H1 (cell line): ENCODE data around the gene SPHK1. TPM values are rescaled to one million over a fixed set of nuclear protein-coding genes. Genes with fewer than 3 reads are reported as not detected.

Experiments used
- CTCF ChIA-PET: fragments of 300-600 bp; sonication (Branson Sonifier 250); formaldehyde crosslinking; loops from one replicate; lab custom pipeline; 2021; ENCODE audit not compliant: partially characterized antibody; lab: Charles Lee
- POLR2A ChIA-PET: fragments of 300-600 bp; sonication (Branson Sonifier 250); formaldehyde crosslinking; loops from one replicate; lab custom pipeline; 2021; ENCODE audit warnings: inconsistent platforms; ENCODE audit not compliant: partially characterized antibody; lab: Charles Lee
- DNase-seq, 2 experiments: peaks; one replicate each; pipeline versions ENCODE4 v3.0.0 to v3.0.0-alpha.2; 2010 to 2022; ENCODE audit warnings: low spot score in 2 of 2, low read depth in 1 of 2, mixed read lengths in 1 of 2
- FAIRE-seq: peaks from 2 replicates; lab custom pipeline; 2011; peaks lifted over from hg19 to GRCh38; lab: Jason Lieb, UNC
- H2AFZ ChIP-seq: 2 replicates; pipeline ENCODE4 v1.8.1; 2012; ENCODE audit warnings: low read length, inconsistent platforms
- H2AK5ac ChIP-seq: 2 replicates; pipeline ENCODE4 v1.6.1; 2013; ENCODE audit warnings: low read depth, low read length
- H2BK120ac ChIP-seq: replicated peaks from 2 replicates; pipeline ENCODE3; 2013; ENCODE audit warnings: low read depth, low read length, inconsistent platforms
- H2BK12ac ChIP-seq: 2 replicates; pipeline ENCODE4 v1.6.1; 2013; ENCODE audit warnings: low read depth, low read length
- H2BK15ac ChIP-seq: 2 replicates; pipeline ENCODE4 v1.6.1; 2013; ENCODE audit warnings: low read length
- H2BK20ac ChIP-seq: 2 replicates; pipeline ENCODE4 v1.6.1; 2013; ENCODE audit warnings: low read length
- H2BK5ac ChIP-seq: 2 replicates; pipeline ENCODE4 v1.6.1; 2013; ENCODE audit warnings: low read depth, low read length
- H3K14ac ChIP-seq: 2 replicates; pipeline ENCODE4 v1.6.1; 2013; ENCODE audit warnings: inconsistent platforms; ENCODE audit not compliant: insufficient read length
- H3K18ac ChIP-seq: 2 replicates; pipeline ENCODE4 v1.6.1; 2013; ENCODE audit warnings: low read length; ENCODE audit errors: extremely low read depth
- H3K23ac ChIP-seq: 2 replicates; pipeline ENCODE4 v1.6.1; 2013; ENCODE audit warnings: inconsistent platforms; ENCODE audit not compliant: insufficient read length
- H3K23me2 ChIP-seq: 2 replicates; pipeline ENCODE4 v1.6.1; 2013; ENCODE audit warnings: low read depth, low read length
- H3K27ac ChIP-seq: 2 replicates; pipeline ENCODE4 v1.6.1; 2011; ENCODE audit warnings: low read depth, low read length, inconsistent platforms
- H3K27me3 ChIP-seq, 4 experiments: replicated peaks in 1 of 4; 1 replicate in 1 of 4; 2 replicates in 3 of 4; pipeline versions ENCODE4 v1.6.1 to v1.8.1; 2011 to 2013; ENCODE audit warnings: low read length in 3 of 4, mild to moderate bottlenecking in 3 of 4, inconsistent platforms in 2 of 4, mixed read lengths in 2 of 4, moderate library complexity in 1 of 4; ENCODE audit not compliant: control insufficient read depth in 3 of 4, insufficient read depth in 3 of 4; ENCODE audit errors: extremely low read depth in 1 of 4
- H3K36me3 ChIP-seq, 4 experiments: 2 replicates each; pipeline versions ENCODE4 v1.6.1 to v1.8.1; 2011 to 2013; ENCODE audit warnings: mild to moderate bottlenecking in 4 of 4, low read length in 3 of 4, moderate library complexity in 2 of 4, control low read depth in 1 of 4, inconsistent platforms in 1 of 4; ENCODE audit not compliant: insufficient read depth in 4 of 4, control insufficient read depth in 2 of 4
- H3K4ac ChIP-seq: replicated peaks from 2 replicates; pipeline ENCODE3; 2013; ENCODE audit warnings: low read length, low read depth, mixed read lengths, inconsistent platforms; ENCODE audit not compliant: insufficient read length
- H3K4me1 ChIP-seq, 4 experiments: replicated peaks in 1 of 4; 1 replicate in 1 of 4; 2 replicates in 3 of 4; pipeline versions ENCODE4 v1.6.1 to v1.8.1; 2011 to 2013; ENCODE audit warnings: low read length in 3 of 4, inconsistent platforms in 2 of 4, mixed read lengths in 1 of 4; ENCODE audit not compliant: insufficient read depth in 4 of 4, control insufficient read depth in 3 of 4
- H3K4me2 ChIP-seq, 2 experiments: 2 replicates each; pipeline versions ENCODE4 v1.6.1 to v1.8.1; 2011 to 2013; ENCODE audit warnings: low read depth in 2 of 2, low read length in 2 of 2, control low read depth in 1 of 2, inconsistent platforms in 1 of 2, mild to moderate bottlenecking in 1 of 2; ENCODE audit not compliant: insufficient read depth in 1 of 2
- H3K4me3 ChIP-seq, 4 experiments: fragments of 200-600, 300-600 bp in 1 of 4; sonication (generic), shearing (Covaris generic), sonication (Bioruptor Twin) in 1 of 4; 2 replicates each; pipeline versions ENCODE4 v1.5.1 to v1.8.1; 2011 to 2016; ENCODE audit warnings: low read length in 4 of 4, low read depth in 3 of 4, control low read depth in 2 of 4, inconsistent platforms in 2 of 4, mild to moderate bottlenecking in 2 of 4, mixed read lengths in 1 of 4, moderate library complexity in 1 of 4; ENCODE audit not compliant: insufficient read depth in 2 of 4; ENCODE audit errors: extremely low read depth in 1 of 4
- H3K56ac ChIP-seq: replicated peaks from 2 replicates; pipeline ENCODE3; 2013; ENCODE audit warnings: low read depth, mild to moderate bottlenecking, mixed read lengths, low read length, inconsistent platforms; ENCODE audit not compliant: insufficient read length
- H3K79me1 ChIP-seq: 2 replicates; pipeline ENCODE4 v1.6.1; 2013; ENCODE audit warnings: low read depth, low read length, control low read depth
- H3K79me2 ChIP-seq, 2 experiments: 2 replicates each; pipeline versions ENCODE4 v1.6.1 to v1.8.1; 2012 to 2013; ENCODE audit warnings: low read length in 2 of 2, mild to moderate bottlenecking in 2 of 2, inconsistent platforms in 1 of 2; ENCODE audit not compliant: insufficient read depth in 2 of 2, control insufficient read depth in 1 of 2
- H3K9ac ChIP-seq, 4 experiments: replicated peaks in 1 of 4; 1 replicate in 1 of 4; 2 replicates in 3 of 4; pipeline versions ENCODE4 v1.6.1 to v1.8.1; 2011 to 2013; ENCODE audit warnings: low read depth in 3 of 4, low read length in 3 of 4, control low read depth in 2 of 4, mild to moderate bottlenecking in 2 of 4, moderate library complexity in 2 of 4, inconsistent platforms in 1 of 4; ENCODE audit errors: extremely low read depth in 1 of 4
- H3K9me3 ChIP-seq, 2 experiments: 2 replicates each; pipeline versions ENCODE4 v1.6.1 to v1.8.1; 2012 to 2013; ENCODE audit warnings: mild to moderate bottlenecking in 2 of 2, moderate library complexity in 2 of 2, control low read depth in 1 of 2, inconsistent platforms in 1 of 2, low read depth in 1 of 2, low read length in 1 of 2, mixed read lengths in 1 of 2; ENCODE audit not compliant: insufficient read depth in 2 of 2
- H4K20me1 ChIP-seq, 2 experiments: replicated peaks in 1 of 2; 2 replicates each; pipeline versions ENCODE3 to v1.8.1; 2011 to 2013; ENCODE audit warnings: inconsistent platforms in 2 of 2, low read length in 2 of 2, mild to moderate bottlenecking in 1 of 2; ENCODE audit not compliant: insufficient read depth in 2 of 2, control insufficient read depth in 1 of 2
- H4K5ac ChIP-seq: 2 replicates; pipeline ENCODE4 v1.6.1; 2013; ENCODE audit warnings: low read length, low read depth, mixed read lengths, inconsistent platforms; ENCODE audit not compliant: insufficient read length
- H4K8ac ChIP-seq: 2 replicates; pipeline ENCODE4 v1.8.0; 2013; ENCODE audit warnings: mild to moderate bottlenecking, moderate library complexity, low read length, inconsistent platforms; ENCODE audit not compliant: insufficient read depth; ENCODE audit errors: extremely low read depth
- H4K91ac ChIP-seq: replicated peaks from 2 replicates; pipeline ENCODE3; 2013; ENCODE audit warnings: low read length, mixed read lengths, inconsistent platforms; ENCODE audit not compliant: insufficient read length
- CTCF ChIP-seq, 3 experiments: IDR thresholded peaks; 1 replicate in 2 of 3; 2 replicates in 1 of 3; pipeline versions ENCODE4 v1.5.1 to v1.6.1; 2011; ENCODE audit warnings: low read length in 3 of 3, mild to moderate bottlenecking in 3 of 3, inconsistent platforms in 2 of 3, low read depth in 1 of 3, moderate library complexity in 1 of 3; ENCODE audit not compliant: insufficient read depth in 1 of 3; ENCODE audit errors: control extremely low read depth in 1 of 3
- EP300 ChIP-seq, 2 experiments: IDR thresholded peaks; 1 replicate in 1 of 2; 2 replicates in 1 of 2; pipeline ENCODE4 v1.6.1; 2011 to 2012; ENCODE audit warnings: low read depth in 2 of 2, low read length in 2 of 2, mild to moderate bottlenecking in 2 of 2, borderline replicate concordance in 1 of 2, inconsistent platforms in 1 of 2, moderate library complexity in 1 of 2
- POLR2AphosphoS5 ChIP-seq: IDR thresholded peaks from 2 replicates; pipeline ENCODE4 v1.6.1; 2011; ENCODE audit warnings: low read depth, low read length
- POU5F1 ChIP-seq: IDR thresholded peaks from 2 replicates; pipeline ENCODE4 v1.6.1; 2011; ENCODE audit warnings: low read depth, mild to moderate bottlenecking, low read length, moderate library complexity
- SIN3A ChIP-seq, 2 experiments: IDR thresholded peaks in 1 of 2; conservative IDR thresholded peaks in 1 of 2; 2 replicates each; pipeline ENCODE4 v1.6.1; 2011 to 2012; ENCODE audit warnings: low read length in 2 of 2, improper control_type of control experiment in 1 of 2, low read depth in 1 of 2, mild to moderate bottlenecking in 1 of 2
- SRF ChIP-seq: IDR thresholded peaks from 2 replicates; pipeline ENCODE4 v1.6.1; 2011; ENCODE audit warnings: mild to moderate bottlenecking, low read depth, low read length, moderate library complexity
- WGBS, 2 experiments: shearing (Covaris generic) in 1 of 2; methylation state at CpG; one replicate each; pipeline versions ENCODE4 v1.1.6 to v1.1.7; 2013 to 2015; ENCODE audit warnings: low lambda C conversion rate in 2 of 2, mixed read lengths in 2 of 2, inconsistent platforms in 1 of 2, low coverage in 1 of 2, missing lambda C conversion rate in 1 of 2; ENCODE audit not compliant: insufficient replicate concordance in 2 of 2, insufficient coverage in 1 of 2, insufficient read length in 1 of 2; ENCODE audit errors: extremely low coverage in 1 of 2, missing lambda C conversion rate in 1 of 2; 5-methylcytosine and 5-hydroxymethylcytosine counted together
- polyA plus RNA-seq, 7 experiments: library from polyadenylated mRNA; depleted of rRNA in 3 of 7; stranded (reverse) in 5 of 7; unstranded in 2 of 7; fragments of >200 nt in 5 of 7; fragments of 200-250 nt in 2 of 7; gene quantifications; 1 replicate in 5 of 7; 2 replicates in 1 of 7; 4 replicates in 1 of 7; pipeline versions ENCODE4 v1.2.1 to v1.2.3, GENCODE V29; 2011 to 2013; ENCODE audit warnings: missing spikeins in 2 of 7, mixed read lengths in 2 of 7
- total RNA-seq: library from RNA; stranded (reverse); fragmentation: NEBNext Ultra II Directional; extraction: Animal tissue kit (Norgen Biotek cat#: 25700); gene quantifications from 2 replicates; pipeline ENCODE4 v1.2.1, GENCODE V29; 2021

Gene SPHK1
- total and polyA plus RNA-seq, 2 of the 8 experiments (the other 6 are each of a cell fraction or from before 2014, with no cell fraction given) = 2.4 TPM

GRCh38 chr17:76388966-76389888 is 4.8 kb downstream of the SPHK1 start:
- peak overlapping the region in 2 of 4 experiments; percentile 13 to 19; a peak in 2 of 7 replicates for H3K9ac ChIP-seq
- no peaks in the 10 kb centered on the region for H3K9me3 ChIP-seq
- 0 out of 2 replicates have a peak overlapping the region, but pooled peaks have one; percentile 1 for H2BK20ac ChIP-seq
- no peak overlapping the region for H2AFZ ChIP-seq
- H3K18ac ChIP-seq = peak overlapping the region; percentile 1; the same call in 1 of the 2 replicates
- H4K5ac ChIP-seq = peak overlapping the region; percentile 63
- H3K79me1 ChIP-seq = no peaks in the 10 kb centered on the region; the same call in 1 of the 2 replicates
- H3K56ac ChIP-seq = peak overlapping the region; percentile 73
- no peaks in the 10 kb centered on the region for H3K79me2 ChIP-seq
- H3K4ac ChIP-seq = peak overlapping the region; percentile 17
- peaks cover 0 to 5% of the 10 kb centered on the region in 2 experiments for H4K20me1 ChIP-seq
- H4K8ac ChIP-seq = peak overlapping the region; percentile 60
- peak overlapping the region; percentile 88 for H2BK5ac ChIP-seq
- DNase-seq (no peak), FAIRE-seq (no peak)
- H2BK120ac ChIP-seq = peak overlapping the region; percentile 86
- H3K14ac ChIP-seq = peak overlapping the region; percentile 34
- H3K27ac ChIP-seq = 0 out of 2 replicates have a peak overlapping the region, but pooled peaks have one; percentile 29
- H2BK12ac ChIP-seq = peak overlapping the region; percentile 77; the same call in 1 of the 2 replicates
- H4K91ac ChIP-seq = peak overlapping the region; percentile 96
- WGBS, 2 experiments = 76% methylated on average over 16 of the region's 16 CpGs; no CpG with 5 or more reads in 1 of the 2 experiments
- H3K4me1 ChIP-seq = peaks cover 5 to 29% (median 20%) of the 10 kb centered on the region in 4 experiments
- peaks cover 4 to 20% (median 12%) of the 10 kb centered on the region in 4 experiments; a peak in 7 of 8 replicates for H3K36me3 ChIP-seq
- peak overlapping the region; percentile 20 to 50; a peak in 3 of 4 replicates for H3K4me2 ChIP-seq
- no peak overlapping the region for H2AK5ac ChIP-seq
- peak overlapping the region; percentile 89; the same call in 1 of the 2 replicates for H2BK15ac ChIP-seq
- CTCF ChIA-PET = interaction anchor here (0.6 to 28.1 kb wide), 16 partner anchors 8 to 515 kb away, joined by 3 to 635 read pairs (median 4); partner anchors contain the start of genes MRPL38 and PRPSAP1
- POLR2A ChIA-PET = interaction anchor here (0.6 to 4.0 kb wide), 5 partner anchors 8 to 42 kb away, joined by 3 to 15 read pairs (median 3); no protein-coding TSS in a partner anchor
- peaks cover 13 to 30% (median 20%) of the 10 kb centered on the region in 4 experiments; a peak in 6 of 7 replicates for H3K27me3 ChIP-seq
- no peak overlapping the region for H3K23ac ChIP-seq
- H3K4me3 ChIP-seq = no peak overlapping the region
- H3K23me2 ChIP-seq = peaks cover 8% of the 10 kb centered on the region; the same call in 1 of the 2 replicates
- TF ChIP-seq POU5F1 (no peak), SIN3A (conservative IDR thresholded peaks at IDR 0.05 in 1 of 2, IDR thresholded peaks at IDR 0.05 in 1 of 2; ENCODE audit: low read depth in 1 of 2, low read length in 2 of 2) (peak in 1 of 2 experiments; percentile 64; a peak in 1 of 4 replicates), POLR2AphosphoS5 (peak; percentile 33; the same call in 1 of the 2 replicates), CTCF (IDR thresholded peaks at IDR 0.05; ENCODE audit: control extremely low read depth in 1 of 3, insufficient read depth in 1 of 3, low read depth in 1 of 3, low read length in 3 of 3) (peak; percentile 20 to 33 (median 24)), SRF (no peak), EP300 (IDR thresholded peaks at IDR 0.05; ENCODE audit: borderline replicate concordance in 1 of 2, low read depth in 2 of 2, low read length in 2 of 2) (no peak)
